ENCODE measurements around the gene ZFYVE28. TPM values are rescaled to one million over a fixed set of nuclear protein-coding genes. Genes with fewer than 3 reads are reported as not detected.

ZFYVE28 gene
- total RNA-seq, 2 donors from 2014 or later = 29.6 to 31.6 TPM

DNA sequence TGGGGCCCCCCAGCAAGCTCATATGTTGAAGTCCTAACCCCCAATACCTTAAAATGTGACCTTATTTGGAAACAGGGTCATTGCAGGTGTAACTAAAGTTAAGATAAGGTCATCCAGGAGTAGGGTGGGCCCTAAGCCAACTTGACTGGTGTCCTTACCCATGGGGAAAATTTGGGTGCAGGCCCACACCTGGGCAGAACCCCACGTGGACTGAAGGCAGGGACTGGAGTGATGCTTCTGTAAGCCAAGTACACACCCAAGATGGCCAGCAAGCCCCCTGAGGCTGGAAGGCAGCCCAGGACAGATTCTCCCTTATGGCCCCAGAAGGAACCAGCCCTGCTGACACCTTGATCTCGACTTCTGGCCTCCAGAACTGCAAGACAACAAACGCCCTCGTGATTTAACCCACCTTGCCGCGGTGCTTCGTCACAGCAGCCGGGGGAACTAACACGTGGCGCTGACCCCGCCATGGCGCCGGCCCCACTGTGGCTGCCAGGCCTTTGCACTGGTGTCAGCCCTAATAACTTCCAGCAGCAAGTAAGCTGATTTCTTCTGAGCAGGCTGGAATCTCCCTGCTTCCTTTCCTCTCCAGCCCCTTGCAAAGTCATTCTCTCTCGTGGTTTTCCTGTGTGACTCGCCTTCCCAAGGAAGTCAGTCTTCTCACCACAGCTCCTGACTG is 133.4 kb downstream of the ZFYVE28 start:
- intact Hi-C loops (cut with DNase I) = loop anchor here (5.0 kb wide), 1 partner anchor 157 kb away; no protein-coding TSS in a partner anchor
- H3K4me1 ChIP-seq = no peaks in the 10 kb centered on the region
- TF ChIP-seq, protein P1, sequence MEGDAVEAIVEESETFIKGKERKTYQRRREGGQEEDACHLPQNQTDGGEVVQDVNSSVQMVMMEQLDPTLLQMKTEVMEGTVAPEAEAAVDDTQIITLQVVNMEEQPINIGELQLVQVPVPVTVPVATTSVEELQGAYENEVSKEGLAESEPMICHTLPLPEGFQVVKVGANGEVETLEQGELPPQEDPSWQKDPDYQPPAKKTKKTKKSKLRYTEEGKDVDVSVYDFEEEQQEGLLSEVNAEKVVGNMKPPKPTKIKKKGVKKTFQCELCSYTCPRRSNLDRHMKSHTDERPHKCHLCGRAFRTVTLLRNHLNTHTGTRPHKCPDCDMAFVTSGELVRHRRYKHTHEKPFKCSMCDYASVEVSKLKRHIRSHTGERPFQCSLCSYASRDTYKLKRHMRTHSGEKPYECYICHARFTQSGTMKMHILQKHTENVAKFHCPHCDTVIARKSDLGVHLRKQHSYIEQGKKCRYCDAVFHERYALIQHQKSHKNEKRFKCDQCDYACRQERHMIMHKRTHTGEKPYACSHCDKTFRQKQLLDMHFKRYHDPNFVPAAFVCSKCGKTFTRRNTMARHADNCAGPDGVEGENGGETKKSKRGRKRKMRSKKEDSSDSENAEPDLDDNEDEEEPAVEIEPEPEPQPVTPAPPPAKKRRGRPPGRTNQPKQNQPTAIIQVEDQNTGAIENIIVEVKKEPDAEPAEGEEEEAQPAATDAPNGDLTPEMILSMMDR (IDR thresholded peaks at IDR 0.05) = no peak
- H3K27ac ChIP-seq = no peak overlapping the region
- no peak overlapping the region for H3K9ac ChIP-seq (ENCODE audit: low read depth in 2 of 2, low read length in 2 of 2)
- no peak overlapping the region for H3K4me3 ChIP-seq
- no peaks in the 10 kb centered on the region for H3K9me3 ChIP-seq
- DNase-seq = no peak
- no peaks in the 10 kb centered on the region for H3K36me3 ChIP-seq
- no peaks in the 10 kb centered on the region for H3K27me3 ChIP-seq

DNA sequence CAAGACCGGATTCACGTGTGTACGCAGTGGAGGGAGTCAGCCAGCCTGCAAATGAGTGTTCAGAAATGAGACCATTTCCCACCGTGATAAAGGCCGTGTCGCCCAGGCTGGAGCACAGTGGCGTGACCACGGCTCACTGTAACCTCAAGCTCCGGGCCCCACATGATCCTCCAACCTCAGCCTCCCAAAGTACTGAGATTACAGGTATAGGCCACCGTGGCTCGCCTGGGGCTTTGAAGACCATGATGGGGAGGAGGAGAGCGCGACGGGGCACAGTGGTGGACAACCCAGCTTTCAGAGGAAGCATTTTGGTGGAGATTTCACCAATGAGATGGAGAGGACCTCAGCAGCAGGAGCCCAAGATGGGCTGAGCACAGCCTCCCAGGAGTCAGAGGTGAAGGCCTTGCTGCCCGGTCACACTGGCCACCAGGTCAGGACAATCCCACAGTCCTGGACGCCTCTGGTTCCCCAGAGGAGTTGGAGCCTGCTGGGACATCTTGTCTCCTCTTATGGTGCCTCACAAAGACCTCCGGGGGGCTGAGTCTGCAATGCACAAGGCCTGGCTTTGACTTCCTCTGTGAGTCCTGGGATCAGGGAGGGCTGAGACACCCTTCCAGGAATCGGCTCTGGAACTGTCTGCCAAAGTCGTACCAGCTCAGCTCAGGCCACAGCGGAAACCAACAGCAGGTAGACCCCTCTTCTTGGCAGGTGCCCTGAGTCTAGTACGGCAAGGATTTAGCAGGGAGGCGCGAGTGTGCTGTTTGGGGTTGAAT is 134.1 kb downstream of the ZFYVE28 start:
- Histone ChIP-seq H3K4me1 (no peaks in the 10 kb centered on the region), H3K36me3 (no peaks in the 10 kb centered on the region), H3K9me3 (no peaks in the 10 kb centered on the region), H3K9ac (ENCODE audit: low read depth in 2 of 2, low read length in 2 of 2) (no peak overlapping the region), H3K4me3 (no peak overlapping the region), H3K27me3 (no peaks in the 10 kb centered on the region), H3K27ac (no peak overlapping the region)
- intact Hi-C loops (cut with DNase I) = loop anchor here (5.0 kb wide), 1 partner anchor 158 kb away; no protein-coding TSS in a partner anchor
- DNase-seq = no peak
- TF ChIP-seq, protein P1 (IDR thresholded peaks at IDR 0.05) = no peak

DNA sequence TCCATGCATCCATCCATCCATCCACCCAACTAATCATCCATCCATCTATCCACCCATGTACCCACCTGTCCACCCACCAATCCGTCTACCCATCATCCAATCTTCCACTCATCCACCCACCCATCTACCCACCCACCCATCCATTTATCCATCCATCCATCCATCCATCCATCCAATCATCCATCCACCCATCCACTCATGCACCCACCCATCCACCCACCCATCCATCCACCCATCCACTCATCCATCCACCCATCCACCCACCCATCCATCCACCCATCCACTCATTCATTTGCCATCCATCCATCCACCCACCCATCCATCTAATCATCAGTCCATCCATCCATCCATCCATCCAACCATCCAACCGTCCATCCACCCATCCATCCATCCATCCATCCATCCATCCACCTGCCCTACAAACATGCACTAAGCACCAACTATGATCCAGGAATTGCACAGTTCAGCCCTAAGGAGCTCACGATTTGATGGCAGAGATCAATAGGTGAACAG is 135.2 kb downstream of the ZFYVE28 start:
- Histone ChIP-seq H3K4me1 (no peaks in the 10 kb centered on the region), H3K27me3 (no peaks in the 10 kb centered on the region), H3K36me3 (no peaks in the 10 kb centered on the region), H3K4me3 (no peak overlapping the region), H3K27ac (no peak overlapping the region), H3K9ac (ENCODE audit: low read depth in 2 of 2, low read length in 2 of 2) (no peak overlapping the region), H3K9me3 (no peaks in the 10 kb centered on the region)
- TF ChIP-seq, protein P1 (IDR thresholded peaks at IDR 0.05) = no peak
- DNase-seq = no peak
- intact Hi-C loops (cut with DNase I) = loop anchor here (5.0 kb wide), 1 partner anchor 159 kb away; no protein-coding TSS in a partner anchor

DNA sequence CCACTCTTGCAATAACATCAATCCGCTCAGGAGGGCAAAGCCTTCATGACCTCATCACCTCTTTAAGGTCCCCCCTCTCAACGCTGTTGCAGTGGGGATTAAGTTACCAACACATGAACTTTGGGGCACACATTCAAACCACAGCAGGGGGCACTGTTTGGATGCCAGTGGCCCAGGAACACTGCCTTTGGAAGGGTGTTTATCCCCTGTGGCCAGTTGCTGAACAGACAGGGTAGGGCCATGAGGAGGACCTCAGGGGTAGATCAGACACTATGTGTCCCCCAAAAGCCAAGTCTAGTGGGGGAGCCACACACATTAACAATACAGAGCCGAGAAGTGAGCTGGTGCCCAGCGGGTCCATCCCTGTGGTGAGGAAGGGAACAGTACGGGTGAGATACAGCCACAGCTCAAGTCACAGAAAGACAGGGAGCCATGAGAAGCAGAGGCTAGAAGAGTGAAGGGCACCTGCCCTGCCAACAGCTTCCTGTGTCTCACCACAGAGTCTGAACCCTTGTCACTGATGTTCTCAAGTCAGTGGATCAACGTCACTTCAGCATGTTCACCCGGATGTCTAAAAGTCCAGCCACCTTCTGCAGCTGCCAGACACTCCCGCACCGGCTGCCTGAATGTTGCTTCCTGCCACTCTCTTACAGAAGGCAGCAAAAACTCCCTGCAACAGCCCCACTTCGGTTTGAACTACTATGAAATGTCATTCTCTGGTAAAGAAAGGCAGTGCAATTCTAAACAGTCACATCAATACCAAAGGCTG is 136.7 kb downstream of the ZFYVE28 start:
- intact Hi-C loops (cut with DNase I) = loop anchor here (5.0 kb wide), 1 partner anchor 161 kb away; no protein-coding TSS in a partner anchor
- H3K27ac ChIP-seq = no peak overlapping the region
- TF ChIP-seq, protein P1 (IDR thresholded peaks at IDR 0.05) = no peak

More for the DNA sequence above, 136.7 kb downstream of the ZFYVE28 start:
- Histone ChIP-seq H3K27me3 (no peaks in the 10 kb centered on the region), H3K9ac (ENCODE audit: low read depth in 2 of 2, low read length in 2 of 2) (no peak overlapping the region), H3K36me3 (no peaks in the 10 kb centered on the region), H3K9me3 (no peaks in the 10 kb centered on the region), H3K4me3 (no peak overlapping the region), H3K4me1 (no peaks in the 10 kb centered on the region)
- no peak for DNase-seq

All from colonic mucosa (tissue), 4 donors.